ENCODE results near the gene GPS1.
A peak's percentile ranks its signal among the peaks of the same experiment; 100 is the strongest.

Gene GPS1

DNA sequence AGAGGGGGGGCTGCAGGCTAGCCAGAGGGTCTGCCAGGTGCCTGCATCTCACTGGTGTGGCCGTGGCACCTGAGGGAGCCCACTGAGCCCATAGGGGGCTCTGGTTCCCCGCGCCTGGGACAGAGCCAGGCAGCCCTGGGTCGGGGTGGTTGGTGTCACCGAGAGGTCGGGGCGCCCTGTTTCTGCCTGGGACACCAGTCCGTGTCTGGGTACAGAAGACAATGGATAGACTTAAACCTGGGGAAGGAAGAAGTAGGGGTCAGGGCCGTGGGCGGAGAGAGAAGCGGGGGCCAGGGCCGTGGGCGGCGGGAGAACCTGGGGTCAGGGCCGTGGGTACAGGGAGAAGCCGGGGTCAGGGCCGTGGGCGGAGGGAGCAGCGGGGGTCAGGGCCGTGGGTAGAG is 3.1 kb upstream of the GPS1 start:
- no peaks in the 10 kb centered on the region for H3K27me3 ChIP-seq
- no peak overlapping the region for H3K4me3 ChIP-seq
- no peak for TF ChIP-seq Cebpa-rat (IDR thresholded peaks at IDR 0.05)
- H3K4me1 ChIP-seq = peaks cover 23 to 30% (median 26%) of the 10 kb centered on the region in 10 experiments
- peaks cover 0 to 28% (median 17%) of the 10 kb centered on the region in 11 experiments; a peak in 19 of 22 replicates for H4K20me1 ChIP-seq
- H3K27ac ChIP-seq = no peak overlapping the region
- peaks cover 9 to 47% (median 36%) of the 10 kb centered on the region in 11 experiments; a peak in 21 of 22 replicates for H3K36me3 ChIP-seq
- no peak overlapping the region; a peak in 1 of 22 replicates for H3K9ac ChIP-seq
- no peak overlapping the region for H3K4me2 ChIP-seq
- no peaks in the 10 kb centered on the region for H3K9me3 ChIP-seq (replicated peaks in 1 of 11)

DNA sequence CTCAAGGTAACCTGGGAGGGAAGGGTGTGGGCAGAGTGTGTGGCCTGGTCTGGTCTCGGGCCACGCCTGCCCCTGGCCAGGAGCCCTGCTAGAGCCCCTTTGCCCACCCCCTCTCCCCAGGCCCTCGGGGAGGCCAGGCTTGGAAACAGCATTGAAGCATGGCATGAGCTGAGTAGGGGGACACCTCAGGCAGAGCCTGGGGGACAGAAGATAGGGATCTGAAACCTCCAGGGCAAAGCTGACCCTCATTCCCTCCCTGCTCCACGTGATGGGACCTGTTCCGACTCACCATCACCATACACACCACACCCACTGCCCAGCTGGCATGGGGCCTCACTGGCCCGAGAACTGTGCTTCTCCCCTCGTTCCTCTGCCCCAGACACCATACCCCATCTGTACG is 2.6 kb upstream of the GPS1 start:
- peaks cover 14 to 52% (median 41%) of the 10 kb centered on the region in 11 experiments for H3K36me3 ChIP-seq
- H3K9me3 ChIP-seq (replicated peaks in 1 of 11) = no peaks in the 10 kb centered on the region
- no peak overlapping the region for H3K27ac ChIP-seq
- 0 out of 22 replicates have a peak overlapping the region, but pooled peaks of 1 of the 11 experiments have one; percentile 98 for H3K4me2 ChIP-seq
- peaks cover 0 to 33% (median 22%) of the 10 kb centered on the region in 11 experiments; a peak in 19 of 22 replicates for H4K20me1 ChIP-seq
- H3K9ac ChIP-seq = peak overlapping the region in 2 of 11 experiments; percentile 90 to 94; a peak in 2 of 22 replicates
- no peak overlapping the region for H3K4me3 ChIP-seq
- no peaks in the 10 kb centered on the region for H3K27me3 ChIP-seq
- peaks cover 27 to 34% (median 31%) of the 10 kb centered on the region in 10 experiments for H3K4me1 ChIP-seq
- no peak for TF ChIP-seq Cebpa-rat (IDR thresholded peaks at IDR 0.05)

DNA sequence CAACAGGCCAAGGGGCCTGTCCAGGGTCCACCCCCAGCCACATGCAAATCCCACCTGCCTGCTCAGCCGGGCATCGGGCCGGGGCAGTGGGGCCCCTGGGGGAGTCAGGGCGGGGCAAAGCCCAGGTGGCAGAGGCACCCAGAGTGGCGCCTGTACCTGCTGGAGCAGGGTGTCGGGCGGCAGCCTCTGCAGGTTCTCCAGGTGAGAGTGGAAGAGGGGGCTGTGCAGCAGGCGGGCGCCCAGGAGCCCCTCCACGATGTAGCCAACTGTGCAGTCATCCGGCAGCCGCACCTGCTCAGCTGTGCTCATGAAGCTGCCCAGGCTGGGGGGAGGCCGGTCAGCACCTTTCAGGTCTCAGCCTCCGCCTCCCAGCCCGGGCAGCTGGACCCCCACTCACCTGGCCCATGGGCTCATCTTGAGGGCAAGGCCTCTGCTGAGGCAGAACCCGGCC is 2.2 kb upstream of the GPS1 start:
- Histone ChIP-seq H3K9me3 (replicated peaks in 1 of 11) (no peaks in the 10 kb centered on the region), H3K27me3 (no peaks in the 10 kb centered on the region), H4K20me1 (peaks cover 0 to 38% (median 26%) of the 10 kb centered on the region in 11 experiments; a peak in 19 of 22 replicates), H3K27ac (no peak overlapping the region), H3K9ac (peak overlapping the region in 7 of 11 experiments; percentile 32 to 94 (median 90); a peak in 8 of 22 replicates), H3K36me3 (peaks cover 18 to 57% (median 46%) of the 10 kb centered on the region in 11 experiments), H3K4me1 (peaks cover 27 to 34% (median 32%) of the 10 kb centered on the region in 10 experiments), H3K4me3 (0 out of 20 replicates have a peak overlapping the region, but pooled peaks of 1 of the 10 experiments have one; percentile 98), H3K4me2 (peak overlapping the region in 4 of 11 experiments; percentile 92 to 99 (median 96); a peak in 3 of 22 replicates)
- no peak for TF ChIP-seq Cebpa-rat (IDR thresholded peaks at IDR 0.05)

DNA sequence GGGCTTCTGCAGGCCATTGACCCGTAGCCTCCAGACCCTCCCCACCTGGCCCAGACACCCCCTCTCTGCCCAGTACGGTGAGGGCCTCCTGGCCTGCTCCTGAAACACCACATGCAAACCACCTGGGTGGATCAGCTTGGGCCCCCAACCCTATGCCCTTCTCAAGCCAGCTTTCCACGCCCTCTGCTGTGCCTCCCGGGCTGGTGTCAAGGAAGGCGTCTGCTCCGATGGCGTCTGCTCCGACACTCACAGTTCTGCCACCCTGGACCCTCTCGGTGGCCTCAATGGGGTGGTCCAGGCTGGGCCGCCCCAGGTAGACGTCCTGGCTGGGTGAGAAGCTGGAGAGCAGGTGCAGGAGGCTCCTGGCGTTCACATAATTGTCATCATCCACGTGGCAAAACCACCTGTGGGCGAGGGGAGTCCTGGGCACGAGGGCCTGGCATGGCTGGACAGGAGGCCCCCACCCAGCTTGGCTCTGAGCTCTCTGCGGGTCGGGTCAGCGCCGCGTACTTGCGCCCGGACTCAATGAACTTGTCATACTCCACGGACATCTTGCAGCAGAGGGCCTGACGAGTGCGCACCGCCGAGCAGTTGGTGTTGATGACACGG is 1.4 kb upstream of the GPS1 start:
- Histone ChIP-seq H3K9ac (peak overlapping the region; percentile 82 to 94 (median 89)), H3K4me1 (peaks cover 27 to 38% (median 33%) of the 10 kb centered on the region in 10 experiments), H3K36me3 (peaks cover 25 to 64% (median 53%) of the 10 kb centered on the region in 11 experiments), H3K4me3 (peak overlapping the region; percentile 94 to 99 (median 97)), H3K4me2 (peak overlapping the region; percentile 90 to 99 (median 95)), H4K20me1 (peaks cover 0 to 45% (median 33%) of the 10 kb centered on the region in 11 experiments; a peak in 19 of 22 replicates), H3K9me3 (replicated peaks in 1 of 11) (no peaks in the 10 kb centered on the region), H3K27ac (peak overlapping the region in 2 of 11 experiments; percentile 77 to 80; a peak in 2 of 22 replicates), H3K27me3 (no peaks in the 10 kb centered on the region)
- TF ChIP-seq Cebpa-rat (IDR thresholded peaks at IDR 0.05) = no peak

DNA sequence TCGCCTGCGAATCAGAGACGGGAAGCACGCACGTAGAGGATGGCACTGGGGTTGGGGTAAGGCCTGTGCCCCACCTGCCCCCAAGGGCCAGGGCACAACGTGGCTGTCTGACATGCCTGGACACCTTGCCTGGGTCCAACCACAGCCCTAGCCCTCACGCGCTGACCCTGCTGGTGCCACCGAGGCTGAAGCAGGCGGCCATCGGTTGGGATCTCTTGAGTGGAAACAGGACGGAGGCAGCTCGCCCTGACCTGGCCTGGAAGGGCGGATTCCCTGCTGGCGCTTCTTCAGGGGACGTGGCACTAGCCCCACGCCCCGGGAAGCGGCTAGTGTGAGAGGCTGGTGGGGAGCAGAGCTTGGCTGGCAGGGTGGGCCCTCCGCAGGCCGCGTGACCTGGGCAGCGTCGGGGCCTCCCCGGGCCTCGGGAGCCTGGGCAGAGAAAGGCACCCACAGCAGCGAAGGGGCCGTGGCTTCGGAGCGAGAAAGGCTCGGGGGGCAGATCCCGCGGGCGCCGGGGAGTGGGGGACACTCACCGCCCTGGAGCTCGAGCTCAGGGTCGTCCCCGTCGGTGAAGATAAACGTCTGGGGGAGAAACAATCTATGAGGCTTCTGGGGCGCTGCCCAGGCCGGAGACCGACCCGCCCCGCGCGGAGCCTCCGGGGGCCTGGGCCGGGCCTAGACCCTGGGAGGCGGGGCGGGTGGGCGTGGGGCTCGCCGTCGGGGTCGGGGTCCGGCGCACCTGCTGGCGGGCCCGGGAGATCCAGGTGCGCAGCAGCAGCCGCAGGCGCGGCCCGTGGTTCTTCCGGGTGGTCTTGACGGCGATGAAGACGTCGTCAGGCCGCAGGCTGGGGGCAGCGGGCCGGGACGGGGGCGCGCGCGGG is 697 bp upstream of the GPS1 start:
- no peak for TF ChIP-seq Cebpa-rat (IDR thresholded peaks at IDR 0.05)
- Histone ChIP-seq H3K4me1 (peaks cover 27 to 41% (median 33%) of the 10 kb centered on the region in 10 experiments), H3K4me2 (peak overlapping the region; percentile 90 to 99 (median 95)), H4K20me1 (peaks cover 0 to 51% (median 39%) of the 10 kb centered on the region in 11 experiments; a peak in 19 of 22 replicates), H3K4me3 (peak overlapping the region; percentile 94 to 99 (median 97)), H3K36me3 (peaks cover 31 to 70% (median 60%) of the 10 kb centered on the region in 11 experiments), H3K9ac (peak overlapping the region; percentile 82 to 94 (median 89)), H3K27me3 (no peaks in the 10 kb centered on the region), H3K27ac (peak overlapping the region in 10 of 11 experiments; percentile 63 to 81 (median 77); a peak in 20 of 22 replicates), H3K9me3 (replicated peaks in 1 of 11) (no peaks in the 10 kb centered on the region)

DNA sequence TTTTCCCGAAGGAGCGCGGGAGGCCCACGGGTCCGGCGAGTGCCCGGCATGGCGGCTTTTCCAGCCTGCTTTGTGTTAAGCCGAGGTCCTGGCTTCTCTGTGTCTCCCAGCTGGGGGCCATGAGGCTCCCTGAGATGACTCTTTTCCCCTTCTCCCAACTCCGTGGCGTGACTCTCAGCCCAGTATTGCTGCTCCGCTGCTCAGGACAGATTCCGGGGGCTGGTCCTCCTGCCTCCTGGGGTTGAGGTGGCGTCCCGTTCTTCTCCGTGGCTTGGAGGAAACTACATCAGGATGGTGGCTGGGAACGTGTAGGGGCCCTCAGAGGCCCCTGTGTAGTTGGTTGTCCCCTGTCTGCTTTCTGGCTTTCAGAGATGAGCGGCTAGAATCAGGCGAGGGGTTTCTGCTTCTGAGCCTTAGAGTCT is 951 bp downstream of the GPS1 start:
- no peaks in the 10 kb centered on the region for H3K27me3 ChIP-seq
- TF ChIP-seq Cebpa-rat (IDR thresholded peaks at IDR 0.05) = no peak
- H3K4me3 ChIP-seq = peak overlapping the region; percentile 94 to 99 (median 97)
- peaks cover 28 to 50% (median 36%) of the 10 kb centered on the region in 10 experiments for H3K4me1 ChIP-seq
- H3K9me3 ChIP-seq (replicated peaks in 1 of 11) = no peaks in the 10 kb centered on the region
- peak overlapping the region; percentile 82 to 94 (median 89) for H3K9ac ChIP-seq
- peaks cover 0 to 67% (median 55%) of the 10 kb centered on the region in 11 experiments; a peak in 20 of 22 replicates for H4K20me1 ChIP-seq
- H3K36me3 ChIP-seq = peaks cover 47 to 72% (median 67%) of the 10 kb centered on the region in 11 experiments
- H3K4me2 ChIP-seq = peak overlapping the region; percentile 90 to 100 (median 98)
- H3K27ac ChIP-seq = peak overlapping the region; percentile 9 to 81 (median 77); a peak in 19 of 22 replicates

DNA sequence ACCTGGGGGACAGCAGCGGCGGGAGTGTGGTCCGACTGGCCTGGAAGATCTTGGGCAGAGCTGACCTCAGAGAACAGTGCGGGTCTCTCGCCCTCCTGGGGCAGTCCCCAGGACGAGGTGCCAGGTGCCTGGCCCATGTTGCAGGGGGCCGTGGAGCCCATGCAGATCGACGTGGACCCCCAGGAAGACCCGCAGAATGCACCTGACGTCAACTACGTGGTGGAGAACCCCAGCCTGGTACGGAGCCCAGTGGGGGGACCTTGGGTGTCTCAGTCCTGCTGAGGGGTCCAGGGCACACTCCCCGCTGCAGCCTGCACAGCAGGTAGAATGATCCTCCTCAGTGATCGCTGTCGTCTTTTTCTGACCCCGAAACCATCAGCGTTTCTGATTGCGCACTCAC is 1.4 kb downstream of the GPS1 start:
- Histone ChIP-seq H3K4me1 (peaks cover 28 to 53% (median 36%) of the 10 kb centered on the region in 10 experiments), H3K4me3 (peak overlapping the region; percentile 94 to 99 (median 97); a peak in 18 of 20 replicates), H3K27me3 (no peaks in the 10 kb centered on the region), H4K20me1 (peaks cover 0 to 72% (median 60%) of the 10 kb centered on the region in 11 experiments; a peak in 20 of 22 replicates), H3K36me3 (peaks cover 47 to 72% (median 68%) of the 10 kb centered on the region in 11 experiments), H3K27ac (no peak overlapping the region; a peak in 1 of 22 replicates), H3K9ac (peak overlapping the region; percentile 82 to 94 (median 89); a peak in 21 of 22 replicates), H3K4me2 (peak overlapping the region; percentile 90 to 100 (median 98)), H3K9me3 (replicated peaks in 1 of 11) (no peaks in the 10 kb centered on the region)
- TF ChIP-seq Cebpa-rat (IDR thresholded peaks at IDR 0.05) = no peak

DNA sequence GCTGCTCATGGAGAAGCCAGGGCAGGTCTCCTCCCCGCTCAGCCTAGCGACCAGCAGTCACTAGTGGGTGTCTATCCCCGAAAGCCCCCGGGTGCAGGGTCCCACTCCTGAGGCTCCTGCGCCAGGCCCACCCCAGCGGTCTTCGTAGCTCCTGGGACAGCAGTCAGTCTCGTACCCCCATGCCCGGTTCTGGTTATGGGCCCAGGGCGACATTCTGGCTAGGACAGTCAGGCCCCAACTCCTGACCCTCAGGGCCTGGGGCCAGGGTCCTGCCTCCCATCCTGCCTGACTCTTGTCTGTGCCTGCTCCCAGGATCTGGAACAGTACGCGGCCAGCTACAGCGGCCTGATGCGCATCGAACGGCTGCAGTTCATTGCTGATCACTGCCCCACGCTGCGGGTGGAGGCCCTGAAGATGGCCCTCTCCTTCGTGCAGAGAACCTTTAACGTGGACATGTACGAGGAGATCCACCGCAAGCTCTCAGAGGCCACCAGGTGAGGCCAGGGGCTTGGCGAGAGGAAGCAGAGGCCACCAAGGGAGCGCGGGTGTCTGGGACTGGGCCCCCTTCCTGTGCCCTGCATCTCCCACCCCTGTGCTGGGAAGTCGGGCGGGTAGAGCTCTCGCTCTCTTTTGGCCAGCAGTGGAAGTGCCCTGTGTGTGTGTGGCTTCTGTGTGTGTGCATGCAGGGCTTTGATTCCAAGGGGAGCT is 2.0 kb downstream of the GPS1 start:
- Histone ChIP-seq H3K4me2 (peak overlapping the region; percentile 90 to 100 (median 98); a peak in 21 of 22 replicates), H3K36me3 (peaks cover 53 to 72% (median 68%) of the 10 kb centered on the region in 11 experiments), H4K20me1 (peaks cover 0 to 78% (median 66%) of the 10 kb centered on the region in 11 experiments; a peak in 20 of 22 replicates), H3K4me3 (peak overlapping the region in 8 of 10 experiments; percentile 9 to 99 (median 96); a peak in 9 of 20 replicates), H3K9ac (peak overlapping the region; percentile 82 to 94 (median 89); a peak in 18 of 22 replicates), H3K27me3 (no peaks in the 10 kb centered on the region), H3K27ac (no peak overlapping the region), H3K4me1 (peaks cover 29 to 57% (median 38%) of the 10 kb centered on the region in 10 experiments), H3K9me3 (replicated peaks in 1 of 11) (no peaks in the 10 kb centered on the region)
- no peak for TF ChIP-seq Cebpa-rat (IDR thresholded peaks at IDR 0.05)
